Thoracic aorta (tissue), 2 donors: ENCODE measurements around the gene MGAT5B. TPM values are rescaled to one million over a fixed set of nuclear protein-coding genes. Genes with fewer than 3 reads are reported as not detected.

Source experiments
- ATAC-seq: fragments of 150-250 bp; one replicate; pipeline ENCODE4 v1.8.0; 2017; ENCODE audit warnings: low read depth; ENCODE audit not compliant: insufficient number of reproducible peaks, low FRiP score
- DNase-seq: peaks from one replicate; pipeline ENCODE4 v3.0.0-alpha.2; 2020; ENCODE audit warnings: low spot score
- H3K27ac ChIP-seq, 2 donors: fragments of 200-600 bp; sonication (generic); 1 replicate in 1 of 2; 2 replicates in 1 of 2; pipeline ENCODE4 v1.5.1; 2016; ENCODE audit warnings: mild to moderate bottlenecking in 2 of 2, moderate library complexity in 2 of 2
- H3K27me3 ChIP-seq: fragments of 200-600 bp; sonication (generic); replicated peaks from 2 replicates; pipeline ENCODE4 v1.6.0; 2016; ENCODE audit warnings: mild to moderate bottlenecking; ENCODE audit not compliant: insufficient read depth
- H3K36me3 ChIP-seq: fragments of 200-600 bp; sonication (generic); one replicate; pipeline ENCODE4 v1.5.1; 2016
- H3K4me1 ChIP-seq, 2 donors: fragments of 200-600 bp; sonication (generic); 1 replicate in 1 of 2; 2 replicates in 1 of 2; pipeline versions ENCODE4 v1.5.1 to v1.6.0; 2016; ENCODE audit warnings: low read depth in 2 of 2, mild to moderate bottlenecking in 1 of 2; ENCODE audit not compliant: control insufficient read depth in 1 of 2
- H3K4me3 ChIP-seq: fragments of 200-600 bp; sonication (generic); 2 replicates; pipeline ENCODE4 v1.5.1; 2016; ENCODE audit warnings: mild to moderate bottlenecking
- H3K9me3 ChIP-seq: fragments of 200-600 bp; sonication (generic); 2 replicates; pipeline ENCODE4 v1.5.1; 2016
- CTCF ChIP-seq: fragments of 200-600 bp; sonication (generic); IDR thresholded peaks from one replicate; pipeline ENCODE4 v1.5.1; 2019; ENCODE audit warnings: antibody characterized with exemption
- total RNA-seq, 2 donors: library from RNA; depleted of rRNA; stranded (reverse); fragments of >200 nt; gene quantifications; one replicate each; pipeline versions ENCODE4 v1.1.0 to v1.2.3, GENCODE V29; 2016

The MGAT5B gene
- total RNA-seq, 2 donors from 2014 or later, result 0.14 TPM; not detected in 1

GRCh38 chr17:76989519-76989918, 121.3 kb downstream of the MGAT5B start:
- no peak for TF ChIP-seq CTCF

DNA sequence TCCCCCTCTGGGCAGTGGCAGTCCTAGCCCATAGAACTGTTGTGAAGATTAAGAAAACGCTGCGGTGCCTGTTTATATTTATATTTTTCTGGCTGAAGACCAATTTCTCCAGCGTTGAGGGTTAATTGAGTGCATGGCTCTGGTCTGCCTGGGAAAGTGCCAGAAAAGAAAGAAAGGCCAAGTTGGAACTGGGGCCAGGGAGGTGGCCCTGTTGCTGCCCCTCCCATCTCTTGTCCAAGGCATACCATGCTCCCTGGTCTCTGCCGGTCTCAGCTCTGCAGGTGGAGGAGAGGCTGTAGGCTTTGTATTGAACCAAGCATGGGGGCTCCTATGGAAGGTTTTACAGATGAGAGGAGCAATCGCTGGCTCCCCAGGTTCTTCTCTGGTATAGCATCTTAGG, 124.7 kb downstream of the MGAT5B start:
- TF ChIP-seq CTCF, result no peak
- no peaks in the 10 kb centered on the region for H3K4me1 ChIP-seq
- no peak overlapping the region for H3K27ac ChIP-seq
- no peaks in the 10 kb centered on the region for H3K9me3 ChIP-seq
- H3K27me3 ChIP-seq, result no peaks in the 10 kb centered on the region
- H3K36me3 ChIP-seq, result no peaks in the 10 kb centered on the region
- H3K4me3 ChIP-seq, result no peak overlapping the region
- DNase-seq (no peak), ATAC-seq (no peak)

More at GRCh38 chr17:76989519-76989918, 121.3 kb downstream of the MGAT5B start:
- ATAC-seq, result no peak
- DNase-seq, result no peak
- no peaks in the 10 kb centered on the region for H3K9me3 ChIP-seq
- no peaks in the 10 kb centered on the region for H3K4me1 ChIP-seq
- H3K4me3 ChIP-seq, result no peak overlapping the region
- H3K27me3 ChIP-seq, result no peaks in the 10 kb centered on the region
- H3K27ac ChIP-seq, result no peak overlapping the region
- no peaks in the 10 kb centered on the region for H3K36me3 ChIP-seq

DNA sequence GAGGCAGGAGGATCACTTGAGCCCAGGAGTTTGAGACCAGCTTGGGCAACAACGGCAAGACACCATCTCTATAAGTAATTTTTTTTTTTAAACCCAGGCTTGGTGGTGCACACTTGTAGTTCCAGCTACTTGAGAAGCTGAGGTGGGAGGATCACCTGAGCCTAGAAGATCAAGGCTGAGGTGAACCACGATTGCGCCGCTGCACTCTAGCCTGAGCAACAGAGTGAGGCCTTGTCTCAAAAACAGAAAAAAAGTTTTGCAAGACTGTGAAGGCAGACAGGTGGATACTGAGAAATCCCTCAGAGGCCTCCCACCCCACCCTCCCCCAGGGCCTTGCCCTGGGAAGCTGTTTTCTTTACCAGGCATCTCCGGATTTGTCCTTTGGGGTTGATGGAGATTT, 125.4 kb downstream of the MGAT5B start:
- ATAC-seq (no peak), DNase-seq (no peak)
- Histone ChIP-seq H3K27me3 (no peaks in the 10 kb centered on the region), H3K4me1 (no peaks in the 10 kb centered on the region), H3K9me3 (no peaks in the 10 kb centered on the region), H3K27ac (no peak overlapping the region), H3K36me3 (no peaks in the 10 kb centered on the region), H3K4me3 (no peak overlapping the region)
- TF ChIP-seq CTCF, result no peak

- H3K4me1 ChIP-seq, result no peaks in the 10 kb centered on the region
- H3K27ac ChIP-seq, result no peak overlapping the region
- TF ChIP-seq CTCF, result no peak
- DNase-seq (no peak), ATAC-seq (no peak)
- H3K9me3 ChIP-seq, result no peaks in the 10 kb centered on the region
- H3K4me3 ChIP-seq, result no peak overlapping the region
- no peaks in the 10 kb centered on the region for H3K27me3 ChIP-seq
- H3K36me3 ChIP-seq, result no peaks in the 10 kb centered on the region
Observed at GRCh38 chr17:76994237-76994637, 126.0 kb downstream of the MGAT5B start.

GRCh38 chr17:76995387-76996105, 127.3 kb downstream of the MGAT5B start:
- Histone ChIP-seq H3K9me3 (no peaks in the 10 kb centered on the region), H3K27me3 (no peaks in the 10 kb centered on the region), H3K4me1 (no peaks in the 10 kb centered on the region), H3K27ac (no peak overlapping the region), H3K36me3 (no peaks in the 10 kb centered on the region), H3K4me3 (no peak overlapping the region)
- no peak for TF ChIP-seq CTCF
- no peak for DNase-seq
- ATAC-seq, result no peak
